ENCODE data around the gene RABL2B.

DNA sequence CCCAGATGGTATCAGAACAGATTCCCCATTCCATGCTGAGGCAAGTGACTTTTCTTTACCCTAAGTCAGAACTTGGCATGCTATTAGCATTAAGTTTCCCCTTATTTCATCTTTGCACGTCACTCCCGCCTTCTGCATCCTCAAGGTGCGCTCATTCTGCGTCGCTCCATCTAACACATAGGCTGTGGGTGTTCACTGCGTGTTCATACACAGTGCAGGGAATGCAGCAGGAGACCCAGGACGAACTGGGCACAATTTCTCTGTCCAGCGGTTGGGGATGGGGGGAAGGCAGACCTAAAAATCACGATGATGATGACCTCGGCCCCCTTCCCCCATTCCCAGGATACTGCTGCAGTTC lies 65.1 kb downstream of the RABL2B start:
- TF ChIP-seq, protein P1, sequence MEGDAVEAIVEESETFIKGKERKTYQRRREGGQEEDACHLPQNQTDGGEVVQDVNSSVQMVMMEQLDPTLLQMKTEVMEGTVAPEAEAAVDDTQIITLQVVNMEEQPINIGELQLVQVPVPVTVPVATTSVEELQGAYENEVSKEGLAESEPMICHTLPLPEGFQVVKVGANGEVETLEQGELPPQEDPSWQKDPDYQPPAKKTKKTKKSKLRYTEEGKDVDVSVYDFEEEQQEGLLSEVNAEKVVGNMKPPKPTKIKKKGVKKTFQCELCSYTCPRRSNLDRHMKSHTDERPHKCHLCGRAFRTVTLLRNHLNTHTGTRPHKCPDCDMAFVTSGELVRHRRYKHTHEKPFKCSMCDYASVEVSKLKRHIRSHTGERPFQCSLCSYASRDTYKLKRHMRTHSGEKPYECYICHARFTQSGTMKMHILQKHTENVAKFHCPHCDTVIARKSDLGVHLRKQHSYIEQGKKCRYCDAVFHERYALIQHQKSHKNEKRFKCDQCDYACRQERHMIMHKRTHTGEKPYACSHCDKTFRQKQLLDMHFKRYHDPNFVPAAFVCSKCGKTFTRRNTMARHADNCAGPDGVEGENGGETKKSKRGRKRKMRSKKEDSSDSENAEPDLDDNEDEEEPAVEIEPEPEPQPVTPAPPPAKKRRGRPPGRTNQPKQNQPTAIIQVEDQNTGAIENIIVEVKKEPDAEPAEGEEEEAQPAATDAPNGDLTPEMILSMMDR (IDR thresholded peaks at IDR 0.05) = no peak
- TF ChIP-seq POLR2A (IDR thresholded peaks at IDR 0.05) = no peak
